HFF-Myc (cell line): Measurements from ENCODE around the gene KLKB1.

ENCODE experiments used
- DNase-seq: peaks from one replicate; pipeline ENCODE4 v3.0.0-alpha.2; 2011; ENCODE audit warnings: low read depth; ENCODE audit errors: extremely low read depth
- H3K4me3 ChIP-seq: replicated peaks from 2 replicates; pipeline ENCODE4 v1.5.1; 2011; ENCODE audit warnings: low read depth, mild to moderate bottlenecking, control low read depth, low read length
- TF ChIP-seq, protein P1 (sequence below): IDR thresholded peaks from 2 replicates; pipeline ENCODE4 v1.5.1; 2012; ENCODE audit warnings: mild to moderate bottlenecking, low read depth, low read length, control low read depth; ENCODE audit errors: missing control alignments

The KLKB1 gene

DNA sequence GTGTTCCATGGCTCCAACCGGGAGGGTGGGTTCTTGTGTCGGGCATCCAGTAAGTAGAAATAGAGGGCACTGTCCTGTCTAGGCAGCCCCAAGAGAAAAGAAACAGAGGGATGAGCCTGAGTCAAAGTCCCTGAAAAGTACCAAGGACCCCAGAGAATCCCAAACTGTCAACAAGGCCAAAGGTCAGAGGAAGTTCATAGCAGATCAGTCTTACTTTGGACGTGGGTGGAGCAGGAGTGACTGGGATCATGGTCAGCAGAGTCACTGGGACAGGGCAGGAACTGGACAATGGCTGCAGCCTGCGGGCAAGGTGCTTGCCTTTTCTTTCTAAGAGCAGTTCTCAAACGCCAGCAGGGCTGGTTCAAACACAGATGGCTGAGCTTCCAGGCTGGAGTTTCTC, 56.0 kb downstream of the KLKB1 start:
- TF ChIP-seq, protein P1, sequence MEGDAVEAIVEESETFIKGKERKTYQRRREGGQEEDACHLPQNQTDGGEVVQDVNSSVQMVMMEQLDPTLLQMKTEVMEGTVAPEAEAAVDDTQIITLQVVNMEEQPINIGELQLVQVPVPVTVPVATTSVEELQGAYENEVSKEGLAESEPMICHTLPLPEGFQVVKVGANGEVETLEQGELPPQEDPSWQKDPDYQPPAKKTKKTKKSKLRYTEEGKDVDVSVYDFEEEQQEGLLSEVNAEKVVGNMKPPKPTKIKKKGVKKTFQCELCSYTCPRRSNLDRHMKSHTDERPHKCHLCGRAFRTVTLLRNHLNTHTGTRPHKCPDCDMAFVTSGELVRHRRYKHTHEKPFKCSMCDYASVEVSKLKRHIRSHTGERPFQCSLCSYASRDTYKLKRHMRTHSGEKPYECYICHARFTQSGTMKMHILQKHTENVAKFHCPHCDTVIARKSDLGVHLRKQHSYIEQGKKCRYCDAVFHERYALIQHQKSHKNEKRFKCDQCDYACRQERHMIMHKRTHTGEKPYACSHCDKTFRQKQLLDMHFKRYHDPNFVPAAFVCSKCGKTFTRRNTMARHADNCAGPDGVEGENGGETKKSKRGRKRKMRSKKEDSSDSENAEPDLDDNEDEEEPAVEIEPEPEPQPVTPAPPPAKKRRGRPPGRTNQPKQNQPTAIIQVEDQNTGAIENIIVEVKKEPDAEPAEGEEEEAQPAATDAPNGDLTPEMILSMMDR, result no peak
- DNase-seq, result no peak
- no peak overlapping the region for H3K4me3 ChIP-seq

DNA sequence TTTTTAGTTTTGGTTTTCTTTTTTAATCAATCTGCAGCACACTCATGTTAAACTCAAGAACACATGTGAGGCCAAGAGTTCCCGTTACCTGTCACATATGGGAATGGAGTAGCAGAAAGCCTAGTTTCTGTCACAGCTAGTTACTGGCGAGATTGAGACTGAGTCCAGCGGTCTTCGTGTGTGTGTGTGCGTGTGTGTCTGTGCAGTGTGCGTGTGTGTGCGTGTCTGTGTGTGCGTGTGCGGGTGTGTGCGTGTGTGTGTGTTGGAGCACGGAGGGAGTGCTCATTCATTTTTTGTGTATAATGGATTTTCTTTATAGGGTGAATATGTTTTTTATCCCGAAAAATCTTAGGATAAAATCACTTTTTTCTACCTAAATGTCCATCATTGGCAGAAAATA, 57.8 kb downstream of the KLKB1 start:
- no peak for DNase-seq
- TF ChIP-seq, protein P1, result no peak

DNA sequence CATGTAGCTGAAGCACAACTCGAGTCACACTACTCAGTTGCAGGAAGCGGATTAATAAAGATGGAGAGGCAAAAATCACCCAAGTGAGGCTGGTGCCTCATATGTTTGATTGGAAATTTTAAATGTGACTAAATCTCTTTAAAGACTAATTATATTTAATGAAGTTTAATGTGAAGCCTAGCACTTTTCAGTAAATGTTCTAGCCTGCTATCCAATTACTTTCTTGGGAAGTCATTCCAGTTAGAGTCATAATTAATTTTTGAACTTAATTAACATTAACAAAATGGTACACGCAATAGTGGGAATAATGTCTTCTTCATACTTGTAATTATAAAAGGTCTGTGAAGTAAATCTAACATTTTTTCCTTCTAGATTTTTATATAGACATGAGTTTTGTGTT, 59.3 kb downstream of the KLKB1 start:
- no peak overlapping the region for H3K4me3 ChIP-seq
- DNase-seq, result no peak
- TF ChIP-seq, protein P1, result no peak

More for the DNA sequence above, 57.8 kb downstream of the KLKB1 start:
- H3K4me3 ChIP-seq, result no peak overlapping the region

DNA sequence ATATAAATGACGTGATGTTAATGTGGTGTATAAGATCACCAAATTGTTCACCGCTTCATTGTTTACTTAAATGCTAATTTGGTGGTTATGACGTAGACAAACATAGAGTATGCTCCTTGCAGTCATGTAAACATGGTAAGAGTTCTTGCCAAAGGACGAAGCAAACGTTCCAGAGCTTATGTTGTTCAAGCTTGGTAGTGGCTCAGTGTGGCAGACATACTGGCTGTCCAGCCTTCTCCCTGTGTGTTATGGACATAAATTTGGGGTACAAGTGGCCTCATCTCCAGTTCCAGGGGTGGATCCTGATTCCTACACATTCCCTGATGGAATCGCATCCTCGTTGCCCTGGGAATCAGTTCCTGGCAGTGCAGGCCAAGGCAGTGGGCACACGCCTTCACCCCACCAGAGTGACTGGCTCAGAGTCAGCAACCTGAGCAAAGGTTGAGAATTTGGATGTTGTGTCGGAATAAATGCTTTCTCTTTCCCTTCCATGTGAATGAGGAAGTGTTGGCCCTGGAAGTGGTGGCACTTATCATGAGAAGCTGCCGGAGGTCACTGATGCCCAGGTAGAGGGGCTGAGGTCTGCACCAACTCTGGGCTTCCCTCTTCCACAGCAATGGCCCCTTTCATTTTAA, 64.1 kb downstream of the KLKB1 start:
- no peak overlapping the region for H3K4me3 ChIP-seq
- no peak for DNase-seq
- TF ChIP-seq, protein P1, result no peak

DNA sequence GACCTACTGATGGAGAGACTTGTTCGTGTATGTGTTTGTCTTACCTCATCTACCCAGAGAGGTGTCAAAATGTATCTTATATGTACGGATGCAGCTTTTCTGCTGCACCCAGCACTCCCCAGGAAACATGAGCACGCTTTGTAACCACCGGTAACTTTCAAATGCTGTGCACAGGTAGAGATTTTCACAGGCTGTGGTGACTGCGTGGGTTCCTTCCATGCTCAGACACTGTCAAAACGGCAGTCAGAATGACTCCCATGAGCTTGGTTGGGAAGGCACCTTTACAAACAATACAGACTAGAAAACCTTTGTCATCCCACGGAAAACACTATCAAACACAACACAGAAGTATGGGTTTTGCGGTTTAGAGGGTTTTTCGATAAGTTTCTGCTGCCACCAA, 66.9 kb downstream of the KLKB1 start:
- TF ChIP-seq, protein P1, result no peak
- no peak for DNase-seq
- no peak overlapping the region for H3K4me3 ChIP-seq

DNA sequence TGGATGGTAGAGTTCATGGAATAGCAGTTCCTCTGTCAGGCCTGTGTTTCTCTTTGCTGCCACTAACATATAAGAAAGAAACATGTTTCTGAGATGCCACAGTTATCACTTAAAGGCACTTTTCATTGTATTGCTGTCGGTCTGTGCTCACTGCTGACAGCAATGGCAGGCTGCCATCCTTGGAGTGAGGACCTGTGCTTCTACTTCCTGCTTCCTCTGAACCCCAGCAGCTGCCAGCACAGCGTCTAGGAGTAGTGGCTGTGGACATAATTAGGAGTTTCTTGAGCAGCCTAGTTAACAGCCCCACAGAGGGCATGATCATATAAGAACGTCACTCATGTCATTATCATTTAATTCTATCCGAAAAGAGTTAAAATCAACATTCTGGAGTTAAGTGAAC, 69.2 kb downstream of the KLKB1 start:
- no peak for DNase-seq
- H3K4me3 ChIP-seq, result no peak overlapping the region
- TF ChIP-seq, protein P1, result no peak
